Osteoblast (primary cell): ENCODE data around the gene CMPK1. TPM values are rescaled to one million over a fixed set of nuclear protein-coding genes. Genes with fewer than 3 reads are reported as not detected.

Experiments
- DNase-seq: peaks from one replicate; pipeline ENCODE4 v3.0.0; 2011; ENCODE audit warnings: low spot score, mixed read lengths; ENCODE audit not compliant: insufficient read length; ENCODE audit errors: missing footprints
- H2AFZ ChIP-seq: 2 replicates; pipeline ENCODE4 v1.6.0; 2011; ENCODE audit warnings: mild to moderate bottlenecking, low read length
- H3K27ac ChIP-seq: 2 replicates; pipeline ENCODE4 v1.5.1; 2011; ENCODE audit warnings: mild to moderate bottlenecking, low read depth, low read length, moderate library complexity
- H3K27me3 ChIP-seq: 2 replicates; pipeline ENCODE4 v1.6.0; 2012; ENCODE audit warnings: mild to moderate bottlenecking, control low read depth, inconsistent platforms, low read length, moderate library complexity; ENCODE audit not compliant: insufficient read depth
- H3K36me3 ChIP-seq: 2 replicates; pipeline ENCODE4 v1.5.1; 2011; ENCODE audit warnings: mild to moderate bottlenecking, low read length, control low read depth, moderate library complexity; ENCODE audit not compliant: insufficient read depth
- H3K4me1 ChIP-seq: 2 replicates; pipeline ENCODE4 v1.5.1; 2011; ENCODE audit warnings: mild to moderate bottlenecking, low read length, control low read depth, moderate library complexity; ENCODE audit not compliant: insufficient read depth
- H3K4me2 ChIP-seq: 2 replicates; pipeline ENCODE4 v1.6.0; 2011; ENCODE audit warnings: mild to moderate bottlenecking, low read length; ENCODE audit not compliant: insufficient read depth
- H3K4me3 ChIP-seq: fragments of 200-600 bp; sonication (generic); 3 replicates; pipeline ENCODE4 v1.5.1; 2012; ENCODE audit warnings: mild to moderate bottlenecking, low read length, inconsistent platforms; ENCODE audit not compliant: insufficient read depth
- H3K79me2 ChIP-seq: 2 replicates; pipeline ENCODE4 v1.6.0; 2012; ENCODE audit warnings: mild to moderate bottlenecking, low read length, control low read depth, inconsistent platforms; ENCODE audit not compliant: insufficient read depth
- H3K9me3 ChIP-seq: 2 replicates; pipeline ENCODE4 v1.5.1; 2011; ENCODE audit warnings: low read depth, low read length, control low read depth
- H4K20me1 ChIP-seq: 2 replicates; pipeline ENCODE4 v1.6.0; 2012; ENCODE audit warnings: mild to moderate bottlenecking, low read length, control low read depth; ENCODE audit not compliant: insufficient read depth
- total RNA-seq: library from RNA; depleted of rRNA; stranded (reverse); fragments of >200 nt; gene quantifications from 2 replicates; pipeline ENCODE4 v1.2.3, GENCODE V29; 2012
- TF ChIP-seq, protein P1 (sequence below): IDR thresholded peaks from 2 replicates; pipeline ENCODE4 v1.5.1; 2011; ENCODE audit warnings: mild to moderate bottlenecking, low read depth, low read length, moderate library complexity; ENCODE audit errors: extremely low read depth

Gene CMPK1
- total RNA-seq, 1 donor: 111 TPM

DNA sequence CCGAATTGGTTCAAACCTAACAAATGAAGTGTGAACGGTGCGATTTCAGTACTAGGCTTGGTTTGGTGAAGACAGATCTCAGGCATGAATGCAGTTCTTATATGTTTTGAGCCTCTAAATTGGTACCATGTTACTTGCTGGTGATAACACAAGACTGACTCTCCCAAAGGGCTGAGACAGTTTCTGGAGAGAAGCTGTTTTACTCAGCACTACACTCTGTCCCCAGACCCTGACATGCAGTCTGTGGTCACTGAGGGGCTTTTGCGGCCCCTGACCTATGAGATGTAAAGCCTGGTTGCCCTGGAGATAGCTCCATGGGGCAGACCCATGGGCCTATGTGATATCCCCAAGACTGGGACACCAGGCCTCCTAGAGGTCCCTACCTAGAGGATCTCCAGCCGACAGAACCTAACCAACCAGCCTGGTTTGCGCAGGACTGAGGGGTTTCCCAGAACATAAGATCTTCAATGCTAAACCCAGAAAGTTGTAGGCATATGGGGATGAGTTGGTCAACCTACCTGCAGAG lies 63.1 kb downstream of the CMPK1 start:
- H3K36me3 ChIP-seq: no peaks in the 10 kb centered on the region
- no peaks in the 10 kb centered on the region for H3K4me1 ChIP-seq
- no peak overlapping the region for H3K4me2 ChIP-seq
- DNase-seq: no peak
- no peak overlapping the region for H3K27ac ChIP-seq
- H2AFZ ChIP-seq: no peak overlapping the region
- H3K9me3 ChIP-seq: no peaks in the 10 kb centered on the region
- H4K20me1 ChIP-seq: no peaks in the 10 kb centered on the region
- H3K79me2 ChIP-seq: no peaks in the 10 kb centered on the region
- no peak overlapping the region for H3K4me3 ChIP-seq
- TF ChIP-seq, protein P1, sequence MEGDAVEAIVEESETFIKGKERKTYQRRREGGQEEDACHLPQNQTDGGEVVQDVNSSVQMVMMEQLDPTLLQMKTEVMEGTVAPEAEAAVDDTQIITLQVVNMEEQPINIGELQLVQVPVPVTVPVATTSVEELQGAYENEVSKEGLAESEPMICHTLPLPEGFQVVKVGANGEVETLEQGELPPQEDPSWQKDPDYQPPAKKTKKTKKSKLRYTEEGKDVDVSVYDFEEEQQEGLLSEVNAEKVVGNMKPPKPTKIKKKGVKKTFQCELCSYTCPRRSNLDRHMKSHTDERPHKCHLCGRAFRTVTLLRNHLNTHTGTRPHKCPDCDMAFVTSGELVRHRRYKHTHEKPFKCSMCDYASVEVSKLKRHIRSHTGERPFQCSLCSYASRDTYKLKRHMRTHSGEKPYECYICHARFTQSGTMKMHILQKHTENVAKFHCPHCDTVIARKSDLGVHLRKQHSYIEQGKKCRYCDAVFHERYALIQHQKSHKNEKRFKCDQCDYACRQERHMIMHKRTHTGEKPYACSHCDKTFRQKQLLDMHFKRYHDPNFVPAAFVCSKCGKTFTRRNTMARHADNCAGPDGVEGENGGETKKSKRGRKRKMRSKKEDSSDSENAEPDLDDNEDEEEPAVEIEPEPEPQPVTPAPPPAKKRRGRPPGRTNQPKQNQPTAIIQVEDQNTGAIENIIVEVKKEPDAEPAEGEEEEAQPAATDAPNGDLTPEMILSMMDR: no peak
- H3K27me3 ChIP-seq: peaks cover 4% of the 10 kb centered on the region

DNA sequence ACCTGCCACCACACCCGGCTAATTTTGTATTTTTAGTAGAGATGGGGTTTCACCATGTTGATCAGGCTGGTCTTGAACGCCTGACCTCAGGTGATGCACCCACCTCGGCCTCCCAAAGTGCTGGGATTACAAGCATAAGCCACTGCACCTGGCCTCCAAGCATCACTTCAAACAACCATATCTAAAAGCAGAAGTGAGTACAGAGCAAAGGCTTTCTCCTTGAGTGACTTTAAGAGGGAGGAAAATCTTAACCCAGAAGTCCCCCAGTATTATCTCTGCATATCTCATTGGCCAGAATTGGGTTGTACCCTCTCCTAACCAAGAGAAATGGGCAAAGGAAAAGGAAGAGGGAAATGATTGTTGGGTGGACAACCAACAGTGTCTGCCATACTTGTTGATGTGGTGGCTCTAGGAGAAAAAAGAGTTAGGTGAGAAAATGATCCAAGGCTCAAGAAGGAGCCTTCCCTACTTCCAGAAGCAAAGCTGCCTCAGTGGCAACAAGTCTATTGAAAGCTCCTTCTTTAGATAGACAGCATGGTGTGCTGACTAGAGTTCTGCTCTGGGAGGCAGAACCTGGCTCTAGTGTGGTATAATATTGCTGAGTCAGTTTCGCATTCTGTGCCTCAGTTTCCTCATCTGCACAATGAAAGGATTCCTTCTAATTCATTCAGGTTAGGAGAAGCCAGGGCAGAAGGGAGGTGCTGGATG lies 65.7 kb downstream of the CMPK1 start:
- TF ChIP-seq, protein P1: no peak
- Histone ChIP-seq H3K27me3 (peaks cover 4% of the 10 kb centered on the region), H3K79me2 (no peaks in the 10 kb centered on the region), H3K36me3 (no peaks in the 10 kb centered on the region), H3K4me1 (no peaks in the 10 kb centered on the region), H3K9me3 (no peaks in the 10 kb centered on the region), H2AFZ (no peak overlapping the region), H4K20me1 (no peaks in the 10 kb centered on the region), H3K27ac (no peak overlapping the region), H3K4me2 (no peak overlapping the region), H3K4me3 (no peak overlapping the region)
- DNase-seq: no peak

DNA sequence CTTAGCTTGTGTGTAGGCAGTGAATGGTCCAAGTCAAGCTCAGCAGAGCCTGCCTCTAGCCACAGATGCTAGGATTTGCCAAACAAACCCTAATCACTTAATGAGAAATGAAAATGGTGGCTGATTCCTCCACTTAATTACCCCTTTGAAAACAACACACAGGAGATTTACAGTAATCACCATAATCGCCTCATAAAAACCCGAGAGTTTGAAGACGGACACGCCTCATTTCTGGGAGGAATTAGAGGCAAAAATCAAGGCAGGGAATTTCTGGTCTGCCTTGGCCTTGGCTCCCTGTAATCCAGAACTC lies 66.2 kb downstream of the CMPK1 start:
- Histone ChIP-seq H2AFZ (no peak overlapping the region), H4K20me1 (no peaks in the 10 kb centered on the region), H3K36me3 (no peaks in the 10 kb centered on the region), H3K27me3 (peaks cover 4% of the 10 kb centered on the region), H3K4me3 (no peak overlapping the region), H3K9me3 (no peaks in the 10 kb centered on the region), H3K79me2 (no peaks in the 10 kb centered on the region), H3K27ac (no peak overlapping the region), H3K4me2 (no peak overlapping the region), H3K4me1 (no peaks in the 10 kb centered on the region)
- DNase-seq: no peak
- TF ChIP-seq, protein P1: no peak

DNA sequence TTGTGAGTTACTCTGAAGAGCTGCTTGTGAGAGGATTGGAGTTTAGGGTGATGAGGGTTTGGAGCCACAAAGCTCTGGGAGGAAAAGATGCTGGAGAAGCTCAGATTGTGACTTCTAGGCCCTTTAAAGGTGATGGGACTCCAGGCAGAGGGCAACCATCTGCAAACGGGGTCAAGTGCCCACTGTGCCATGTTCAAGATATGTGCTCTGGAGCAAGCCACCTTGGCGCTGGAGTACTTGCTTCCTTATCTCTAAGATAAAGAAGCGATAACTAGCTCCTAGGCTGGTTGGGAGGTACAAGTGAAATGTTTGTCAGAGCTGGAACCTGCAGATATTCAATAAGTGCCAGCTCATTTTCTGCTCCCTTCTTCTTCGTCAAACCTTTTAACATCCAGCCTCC lies 68.2 kb downstream of the CMPK1 start:
- Histone ChIP-seq H3K27me3 (peaks cover 4% of the 10 kb centered on the region), H4K20me1 (no peaks in the 10 kb centered on the region), H3K9me3 (no peaks in the 10 kb centered on the region), H3K4me2 (no peak overlapping the region), H3K4me1 (no peaks in the 10 kb centered on the region), H3K79me2 (no peaks in the 10 kb centered on the region), H2AFZ (no peak overlapping the region), H3K27ac (no peak overlapping the region), H3K4me3 (no peak overlapping the region), H3K36me3 (no peaks in the 10 kb centered on the region)
- TF ChIP-seq, protein P1: no peak
- DNase-seq: no peak
